ENCODE data around the gene TDRD7.

The TDRD7 gene

GRCh38 chr9:97534185-97534584 is 122.3 kb downstream of the TDRD7 start:
- no peak for DNase-seq

DNA sequence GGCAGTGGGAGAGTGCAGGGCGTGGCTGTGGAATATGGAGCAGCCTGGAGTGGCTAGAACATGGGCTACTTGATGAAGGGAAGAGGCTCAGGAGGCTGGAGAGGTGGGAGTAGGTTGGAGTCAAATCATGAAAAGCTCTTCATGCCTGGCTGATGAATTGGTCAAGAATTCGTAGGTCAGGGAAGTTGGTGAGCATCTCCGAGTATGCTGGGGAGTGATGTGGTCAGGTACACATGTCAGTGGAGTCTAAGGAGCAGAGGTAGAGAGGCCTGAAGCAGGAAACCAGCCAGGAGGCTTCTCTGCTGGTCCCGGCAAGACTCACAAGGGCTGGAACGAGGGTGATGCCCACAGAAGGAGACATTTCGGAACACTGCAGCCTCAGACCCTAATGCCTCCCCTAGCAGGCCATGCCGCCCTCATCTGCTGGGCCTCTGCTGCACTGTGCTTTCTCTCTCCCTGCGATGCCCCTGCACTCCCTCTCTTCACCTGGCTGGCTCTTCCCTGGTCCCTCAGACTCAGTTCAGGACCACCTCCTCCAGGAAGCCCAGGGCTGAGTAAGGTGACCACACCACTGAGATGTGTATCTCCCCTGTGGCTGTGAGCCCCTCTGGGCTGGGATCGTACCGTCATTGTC is 123.2 kb downstream of the TDRD7 start:
- DNase-seq: no peak

DNA sequence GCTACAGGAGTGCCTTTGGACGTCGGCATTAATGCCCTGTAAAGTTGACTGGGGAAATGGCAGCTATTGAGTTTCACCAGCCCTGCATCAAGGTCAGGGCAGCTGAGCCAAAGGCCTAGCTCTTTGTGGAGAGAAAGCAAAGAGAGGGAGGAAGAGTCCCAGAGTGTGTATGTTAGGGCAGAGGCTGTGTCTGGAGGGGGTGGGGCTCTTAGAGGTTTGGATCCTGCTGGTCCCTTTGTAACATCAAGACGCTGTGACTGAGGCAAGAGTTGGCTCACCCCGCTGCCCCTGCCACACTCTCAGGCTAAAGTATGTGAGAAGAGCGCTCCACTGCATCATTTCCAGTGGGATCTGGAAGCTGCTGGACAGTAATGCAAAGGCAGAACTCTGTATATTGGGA is 123.9 kb downstream of the TDRD7 start:
- no peak for DNase-seq

- DNase-seq: no peak
These were observed 124.6 kb downstream of the TDRD7 start for GRCh38 chr9:97536480-97536879.

DNA sequence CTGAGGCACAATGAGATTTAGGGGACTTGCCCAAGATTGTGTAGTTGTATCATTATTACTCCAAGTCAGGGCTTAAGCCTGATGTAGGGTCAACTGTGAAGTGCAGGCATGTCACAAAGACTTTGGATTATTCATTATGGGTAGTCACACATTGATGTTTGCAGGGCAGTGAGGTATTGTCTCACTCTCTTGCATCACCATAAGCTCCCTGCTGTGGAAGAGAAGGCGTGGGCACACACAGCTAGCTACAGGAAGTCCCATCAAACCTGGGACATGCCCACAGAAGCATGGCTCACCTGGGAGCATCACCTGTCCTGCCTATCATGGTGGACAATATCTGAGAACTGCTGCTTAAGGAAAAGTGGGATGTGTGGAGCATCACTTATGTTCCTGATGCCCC is 131.7 kb downstream of the TDRD7 start:
- DNase-seq: no peak

GRCh38 chr9:97545486-97545885 is 133.6 kb downstream of the TDRD7 start:
- no peak for DNase-seq

All from retina (tissue), 1 donor.